ENCODE measurements around the gene GSTM1.

DNA sequence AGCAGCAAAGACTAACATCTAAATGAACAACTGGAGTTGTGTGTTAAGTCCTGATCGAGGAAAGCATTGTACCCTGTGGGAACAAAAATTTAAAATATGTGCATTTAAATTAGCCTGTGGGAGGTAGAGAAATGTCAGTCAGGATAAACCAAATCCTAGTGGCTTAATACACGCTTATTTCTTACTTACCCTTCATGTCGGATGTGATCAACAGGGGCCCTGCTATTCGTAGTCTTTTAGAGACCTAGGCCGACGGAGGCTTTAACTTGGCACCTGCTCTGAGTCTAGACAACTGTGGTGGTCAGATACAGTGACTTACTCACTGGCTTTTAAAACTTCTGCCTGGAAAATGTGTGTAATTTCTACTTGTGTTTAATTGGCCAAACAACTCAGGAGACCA is 43.0 kb downstream of the GSTM1 start:
- TF ChIP-seq POLR2AphosphoS5 (IDR thresholded peaks at IDR 0.05; ENCODE audit: low read depth, low read length) (no peak), POLR2A (IDR thresholded peaks at IDR 0.05; ENCODE audit: low read depth, low read length) (no peak)
